H1 (cell line): ENCODE data around the gene LY86. TPM values are rescaled to one million over a fixed set of nuclear protein-coding genes. Genes with fewer than 3 reads are reported as not detected.

ENCODE experiments used
- CTCF ChIA-PET: fragments of 300-600 bp; sonication (Branson Sonifier 250); formaldehyde crosslinking; loops from one replicate; lab custom pipeline; 2021; ENCODE audit not compliant: partially characterized antibody; lab: Charles Lee
- POLR2A ChIA-PET: fragments of 300-600 bp; sonication (Branson Sonifier 250); formaldehyde crosslinking; loops from one replicate; lab custom pipeline; 2021; ENCODE audit warnings: inconsistent platforms; ENCODE audit not compliant: partially characterized antibody; lab: Charles Lee
- DNase-seq, 2 experiments: peaks; one replicate each; pipeline versions ENCODE4 v3.0.0 to v3.0.0-alpha.2; 2010 to 2022; ENCODE audit warnings: low spot score in 2 of 2, low read depth in 1 of 2, mixed read lengths in 1 of 2
- FAIRE-seq: peaks from 2 replicates; lab custom pipeline; 2011; peaks lifted over from hg19 to GRCh38; lab: Jason Lieb, UNC
- H2AFZ ChIP-seq: 2 replicates; pipeline ENCODE4 v1.8.1; 2012; ENCODE audit warnings: low read length, inconsistent platforms
- H2AK5ac ChIP-seq: 2 replicates; pipeline ENCODE4 v1.6.1; 2013; ENCODE audit warnings: low read depth, low read length
- H2BK120ac ChIP-seq: replicated peaks from 2 replicates; pipeline ENCODE3; 2013; ENCODE audit warnings: low read depth, low read length, inconsistent platforms
- H2BK12ac ChIP-seq: 2 replicates; pipeline ENCODE4 v1.6.1; 2013; ENCODE audit warnings: low read depth, low read length
- H2BK15ac ChIP-seq: 2 replicates; pipeline ENCODE4 v1.6.1; 2013; ENCODE audit warnings: low read length
- H2BK20ac ChIP-seq: 2 replicates; pipeline ENCODE4 v1.6.1; 2013; ENCODE audit warnings: low read length
- H2BK5ac ChIP-seq: 2 replicates; pipeline ENCODE4 v1.6.1; 2013; ENCODE audit warnings: low read depth, low read length
- H3K14ac ChIP-seq: 2 replicates; pipeline ENCODE4 v1.6.1; 2013; ENCODE audit warnings: inconsistent platforms; ENCODE audit not compliant: insufficient read length
- H3K18ac ChIP-seq: 2 replicates; pipeline ENCODE4 v1.6.1; 2013; ENCODE audit warnings: low read length; ENCODE audit errors: extremely low read depth
- H3K23ac ChIP-seq: 2 replicates; pipeline ENCODE4 v1.6.1; 2013; ENCODE audit warnings: inconsistent platforms; ENCODE audit not compliant: insufficient read length
- H3K23me2 ChIP-seq: 2 replicates; pipeline ENCODE4 v1.6.1; 2013; ENCODE audit warnings: low read depth, low read length
- H3K27ac ChIP-seq: 2 replicates; pipeline ENCODE4 v1.6.1; 2011; ENCODE audit warnings: low read depth, low read length, inconsistent platforms
- H3K27me3 ChIP-seq, 4 experiments: replicated peaks in 1 of 4; 1 replicate in 1 of 4; 2 replicates in 3 of 4; pipeline versions ENCODE4 v1.6.1 to v1.8.1; 2011 to 2013; ENCODE audit warnings: low read length in 3 of 4, mild to moderate bottlenecking in 3 of 4, inconsistent platforms in 2 of 4, mixed read lengths in 2 of 4, moderate library complexity in 1 of 4; ENCODE audit not compliant: control insufficient read depth in 3 of 4, insufficient read depth in 3 of 4; ENCODE audit errors: extremely low read depth in 1 of 4
- H3K36me3 ChIP-seq, 4 experiments: 2 replicates each; pipeline versions ENCODE4 v1.6.1 to v1.8.1; 2011 to 2013; ENCODE audit warnings: mild to moderate bottlenecking in 4 of 4, low read length in 3 of 4, moderate library complexity in 2 of 4, control low read depth in 1 of 4, inconsistent platforms in 1 of 4; ENCODE audit not compliant: insufficient read depth in 4 of 4, control insufficient read depth in 2 of 4
- H3K4ac ChIP-seq: replicated peaks from 2 replicates; pipeline ENCODE3; 2013; ENCODE audit warnings: low read length, low read depth, mixed read lengths, inconsistent platforms; ENCODE audit not compliant: insufficient read length
- H3K4me1 ChIP-seq, 4 experiments: replicated peaks in 1 of 4; 1 replicate in 1 of 4; 2 replicates in 3 of 4; pipeline versions ENCODE4 v1.6.1 to v1.8.1; 2011 to 2013; ENCODE audit warnings: low read length in 3 of 4, inconsistent platforms in 2 of 4, mixed read lengths in 1 of 4; ENCODE audit not compliant: insufficient read depth in 4 of 4, control insufficient read depth in 3 of 4
- H3K4me2 ChIP-seq, 2 experiments: 2 replicates each; pipeline versions ENCODE4 v1.6.1 to v1.8.1; 2011 to 2013; ENCODE audit warnings: low read depth in 2 of 2, low read length in 2 of 2, control low read depth in 1 of 2, inconsistent platforms in 1 of 2, mild to moderate bottlenecking in 1 of 2; ENCODE audit not compliant: insufficient read depth in 1 of 2
- H3K4me3 ChIP-seq, 4 experiments: fragments of 200-600, 300-600 bp in 1 of 4; sonication (generic), shearing (Covaris generic), sonication (Bioruptor Twin) in 1 of 4; 2 replicates each; pipeline versions ENCODE4 v1.5.1 to v1.8.1; 2011 to 2016; ENCODE audit warnings: low read length in 4 of 4, low read depth in 3 of 4, control low read depth in 2 of 4, inconsistent platforms in 2 of 4, mild to moderate bottlenecking in 2 of 4, mixed read lengths in 1 of 4, moderate library complexity in 1 of 4; ENCODE audit not compliant: insufficient read depth in 2 of 4; ENCODE audit errors: extremely low read depth in 1 of 4
- H3K56ac ChIP-seq: replicated peaks from 2 replicates; pipeline ENCODE3; 2013; ENCODE audit warnings: low read depth, mild to moderate bottlenecking, mixed read lengths, low read length, inconsistent platforms; ENCODE audit not compliant: insufficient read length
- H3K79me1 ChIP-seq: 2 replicates; pipeline ENCODE4 v1.6.1; 2013; ENCODE audit warnings: low read depth, low read length, control low read depth
- H3K79me2 ChIP-seq, 2 experiments: 2 replicates each; pipeline versions ENCODE4 v1.6.1 to v1.8.1; 2012 to 2013; ENCODE audit warnings: low read length in 2 of 2, mild to moderate bottlenecking in 2 of 2, inconsistent platforms in 1 of 2; ENCODE audit not compliant: insufficient read depth in 2 of 2, control insufficient read depth in 1 of 2
- H3K9ac ChIP-seq, 4 experiments: replicated peaks in 1 of 4; 1 replicate in 1 of 4; 2 replicates in 3 of 4; pipeline versions ENCODE4 v1.6.1 to v1.8.1; 2011 to 2013; ENCODE audit warnings: low read depth in 3 of 4, low read length in 3 of 4, control low read depth in 2 of 4, mild to moderate bottlenecking in 2 of 4, moderate library complexity in 2 of 4, inconsistent platforms in 1 of 4; ENCODE audit errors: extremely low read depth in 1 of 4
- H3K9me3 ChIP-seq, 2 experiments: 2 replicates each; pipeline versions ENCODE4 v1.6.1 to v1.8.1; 2012 to 2013; ENCODE audit warnings: mild to moderate bottlenecking in 2 of 2, moderate library complexity in 2 of 2, control low read depth in 1 of 2, inconsistent platforms in 1 of 2, low read depth in 1 of 2, low read length in 1 of 2, mixed read lengths in 1 of 2; ENCODE audit not compliant: insufficient read depth in 2 of 2
- H4K20me1 ChIP-seq, 2 experiments: replicated peaks in 1 of 2; 2 replicates each; pipeline versions ENCODE3 to v1.8.1; 2011 to 2013; ENCODE audit warnings: inconsistent platforms in 2 of 2, low read length in 2 of 2, mild to moderate bottlenecking in 1 of 2; ENCODE audit not compliant: insufficient read depth in 2 of 2, control insufficient read depth in 1 of 2
- H4K5ac ChIP-seq: 2 replicates; pipeline ENCODE4 v1.6.1; 2013; ENCODE audit warnings: low read length, low read depth, mixed read lengths, inconsistent platforms; ENCODE audit not compliant: insufficient read length
- H4K8ac ChIP-seq: 2 replicates; pipeline ENCODE4 v1.8.0; 2013; ENCODE audit warnings: mild to moderate bottlenecking, moderate library complexity, low read length, inconsistent platforms; ENCODE audit not compliant: insufficient read depth; ENCODE audit errors: extremely low read depth
- H4K91ac ChIP-seq: replicated peaks from 2 replicates; pipeline ENCODE3; 2013; ENCODE audit warnings: low read length, mixed read lengths, inconsistent platforms; ENCODE audit not compliant: insufficient read length
- CHD1 ChIP-seq: IDR thresholded peaks from 2 replicates; pipeline ENCODE4 v1.6.1; 2012; ENCODE audit warnings: low read depth, low read length, improper control_type of control experiment
- POU5F1 ChIP-seq: IDR thresholded peaks from 2 replicates; pipeline ENCODE4 v1.6.1; 2011; ENCODE audit warnings: low read depth, mild to moderate bottlenecking, low read length, moderate library complexity
- WGBS, 2 experiments: shearing (Covaris generic) in 1 of 2; methylation state at CpG; one replicate each; pipeline versions ENCODE4 v1.1.6 to v1.1.7; 2013 to 2015; ENCODE audit warnings: low lambda C conversion rate in 2 of 2, mixed read lengths in 2 of 2, inconsistent platforms in 1 of 2, low coverage in 1 of 2, missing lambda C conversion rate in 1 of 2; ENCODE audit not compliant: insufficient replicate concordance in 2 of 2, insufficient coverage in 1 of 2, insufficient read length in 1 of 2; ENCODE audit errors: extremely low coverage in 1 of 2, missing lambda C conversion rate in 1 of 2; 5-methylcytosine and 5-hydroxymethylcytosine counted together
- polyA plus RNA-seq, 7 experiments: library from polyadenylated mRNA; depleted of rRNA in 3 of 7; stranded (reverse) in 5 of 7; unstranded in 2 of 7; fragments of >200 nt in 5 of 7; fragments of 200-250 nt in 2 of 7; gene quantifications; 1 replicate in 5 of 7; 2 replicates in 1 of 7; 4 replicates in 1 of 7; pipeline versions ENCODE4 v1.2.1 to v1.2.3, GENCODE V29; 2011 to 2013; ENCODE audit warnings: missing spikeins in 2 of 7, mixed read lengths in 2 of 7
- total RNA-seq: library from RNA; stranded (reverse); fragmentation: NEBNext Ultra II Directional; extraction: Animal tissue kit (Norgen Biotek cat#: 25700); gene quantifications from 2 replicates; pipeline ENCODE4 v1.2.1, GENCODE V29; 2021

Gene LY86
- total and polyA plus RNA-seq, 2 of the 8 experiments (the other 6 are each of a cell fraction or from before 2014, with no cell fraction given), result not detected

DNA sequence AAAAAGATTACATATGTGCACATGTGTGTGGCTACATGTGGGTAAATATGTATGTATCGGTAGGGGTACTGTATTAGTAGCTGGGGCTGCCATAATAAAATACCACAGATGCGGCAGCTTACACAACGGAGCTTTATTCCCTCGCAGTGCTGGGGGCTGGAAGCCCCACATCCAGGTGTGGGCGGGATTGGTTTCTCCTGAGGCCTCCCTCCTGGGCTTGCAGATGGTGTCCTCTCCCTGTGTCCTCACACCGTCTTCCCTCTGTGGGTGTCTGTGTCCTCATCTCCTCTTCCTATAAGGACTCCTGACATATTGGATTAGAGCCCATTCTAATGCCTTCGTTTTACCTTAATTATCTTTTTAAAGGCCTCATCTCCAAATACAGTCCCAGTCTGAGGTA is 97.7 kb downstream of the LY86 start:
- H3K36me3 ChIP-seq, result no peaks in the 10 kb centered on the region
- H4K8ac ChIP-seq, result no peak overlapping the region
- H3K9me3 ChIP-seq, result no peaks in the 10 kb centered on the region
- H3K4ac ChIP-seq, result no peak overlapping the region
- no peak overlapping the region; the same call in none of the 2 replicates for H2BK15ac ChIP-seq
- no peak overlapping the region for H2BK120ac ChIP-seq
- no peaks in the 10 kb centered on the region for H3K27me3 ChIP-seq
- no peak overlapping the region for H2BK12ac ChIP-seq
- no peak overlapping the region for H3K18ac ChIP-seq
- no peak overlapping the region for H4K5ac ChIP-seq
- 94% methylated on average over 7 of the region's 7 CpGs; no CpG with 5 or more reads in 1 of the 2 experiments for WGBS, 2 experiments
- H3K79me1 ChIP-seq, result no peaks in the 10 kb centered on the region
- H3K27ac ChIP-seq, result no peak overlapping the region
- peaks cover 8 to 17% (median 16%) of the 10 kb centered on the region in 4 experiments for H3K4me1 ChIP-seq
- no peak overlapping the region for H3K56ac ChIP-seq
- H3K4me2 ChIP-seq, result peak overlapping the region; percentile 60 to 93; a peak in 2 of 4 replicates
- no peak overlapping the region for H2AFZ ChIP-seq
- POLR2A ChIA-PET, result interaction anchor here (0.5 to 1.4 kb wide), 5 partner anchors 9 to 472 kb away, joined by 3 to 4 read pairs (median 3); no protein-coding TSS in a partner anchor
- peaks cover 4% of the 10 kb centered on the region for H3K23me2 ChIP-seq
- H2BK20ac ChIP-seq, result no peak overlapping the region
- no peak overlapping the region for H2BK5ac ChIP-seq
- TF ChIP-seq CHD1 (no peak), POU5F1 (no peak)
- no peak overlapping the region for H3K23ac ChIP-seq
- no peak overlapping the region for H2AK5ac ChIP-seq
- CTCF ChIA-PET, result interaction anchor here (0.9 to 7.2 kb wide), 5 partner anchors 9 to 155 kb away, joined by 3 to 64 read pairs (median 5); no protein-coding TSS in a partner anchor
- no peaks in the 10 kb centered on the region for H3K79me2 ChIP-seq
- no peaks in the 10 kb centered on the region for H4K20me1 ChIP-seq
- no peak overlapping the region for H3K9ac ChIP-seq
- no peak for FAIRE-seq
- no peak overlapping the region for H4K91ac ChIP-seq
- no peak overlapping the region for H3K14ac ChIP-seq
- peak overlapping the region in 1 of 4 experiments; percentile 51; a peak in 3 of 8 replicates for H3K4me3 ChIP-seq
- no peak for DNase-seq
